WERI-Rb-1 (cell line): ENCODE measurements around the gene PRICKLE4.

Experiments
- DNase-seq: peaks from one replicate; pipeline ENCODE4 v3.0.0-alpha.2; 2020
- H3K27ac ChIP-seq: fragments of 250-450 bp; sonication (Bioruptor Pico); 2 replicates; pipeline ENCODE4 v1.5.1; 2020; ENCODE audit warnings: mild to moderate bottlenecking, moderate library complexity
- H3K27me3 ChIP-seq: fragments of 250-450 bp; sonication (Bioruptor Pico); 2 replicates; pipeline ENCODE4 v1.5.1; 2021; ENCODE audit warnings: mild to moderate bottlenecking, low read depth, moderate library complexity; ENCODE audit not compliant: insufficient read depth, severe bottlenecking
- H3K36me3 ChIP-seq: fragments of 250-450 bp; sonication (Bioruptor Pico); 2 replicates; pipeline ENCODE4 v1.5.1; 2020; ENCODE audit warnings: mild to moderate bottlenecking, moderate library complexity
- H3K4me3 ChIP-seq: 2 replicates; pipeline ENCODE4 v1.5.1; 2011; ENCODE audit warnings: low read depth, mild to moderate bottlenecking, control low read depth, low read length
- H3K9me3 ChIP-seq: fragments of 250-450 bp; sonication (Bioruptor Pico); 2 replicates; pipeline ENCODE4 v1.5.1; 2021; ENCODE audit warnings: mild to moderate bottlenecking, moderate library complexity; ENCODE audit not compliant: severe bottlenecking
- TF ChIP-seq, protein P1 (sequence below): IDR thresholded peaks from 2 replicates; pipeline ENCODE4 v1.5.1; 2011; ENCODE audit warnings: low read depth, mild to moderate bottlenecking, control low read depth, inconsistent platforms, low read length

Gene PRICKLE4

DNA sequence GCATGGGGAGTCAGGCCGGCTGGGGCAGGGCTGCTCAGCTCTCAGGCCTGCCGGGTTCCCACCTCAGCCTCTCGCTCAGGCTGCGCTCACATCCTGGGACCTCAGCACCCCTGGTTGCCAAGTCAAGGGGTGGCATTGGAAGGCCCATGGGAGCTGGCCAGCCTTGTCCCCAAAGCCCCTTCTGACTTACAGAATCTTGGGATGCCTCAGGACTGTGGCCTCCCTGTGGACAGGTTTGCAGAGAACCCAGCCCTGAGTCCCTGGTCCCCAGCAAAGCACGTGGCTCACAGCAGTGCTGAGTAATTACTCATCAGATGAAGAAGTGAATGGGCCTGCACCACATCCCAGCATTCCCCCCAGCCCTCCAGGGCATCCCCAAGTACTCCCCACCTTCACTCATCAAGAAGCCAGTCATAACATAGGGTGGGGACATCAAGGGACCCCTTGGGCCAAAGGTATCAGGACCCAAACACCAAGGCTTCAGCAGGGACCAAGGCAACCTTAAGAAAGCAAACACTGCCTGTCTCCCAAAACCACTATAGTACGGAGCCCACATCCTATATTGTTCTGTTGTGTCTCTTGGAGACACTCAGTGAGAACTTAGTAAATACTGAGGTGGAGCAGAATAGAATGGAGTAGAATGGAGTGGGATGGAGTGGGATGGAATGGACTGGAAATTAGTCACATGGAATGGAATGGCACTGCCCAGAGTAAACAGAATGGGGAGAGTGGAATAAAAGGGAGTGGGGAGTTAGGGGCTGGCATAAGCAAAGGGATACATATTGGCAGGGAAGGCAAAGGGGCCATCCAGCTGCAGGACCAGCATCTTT lies 37.0 kb upstream of the PRICKLE4 start:
- Histone ChIP-seq H3K9me3 (no peaks in the 10 kb centered on the region), H3K27ac (no peak overlapping the region), H3K4me3 (no peak overlapping the region), H3K36me3 (no peaks in the 10 kb centered on the region), H3K27me3 (no peaks in the 10 kb centered on the region)
- TF ChIP-seq, protein P1, sequence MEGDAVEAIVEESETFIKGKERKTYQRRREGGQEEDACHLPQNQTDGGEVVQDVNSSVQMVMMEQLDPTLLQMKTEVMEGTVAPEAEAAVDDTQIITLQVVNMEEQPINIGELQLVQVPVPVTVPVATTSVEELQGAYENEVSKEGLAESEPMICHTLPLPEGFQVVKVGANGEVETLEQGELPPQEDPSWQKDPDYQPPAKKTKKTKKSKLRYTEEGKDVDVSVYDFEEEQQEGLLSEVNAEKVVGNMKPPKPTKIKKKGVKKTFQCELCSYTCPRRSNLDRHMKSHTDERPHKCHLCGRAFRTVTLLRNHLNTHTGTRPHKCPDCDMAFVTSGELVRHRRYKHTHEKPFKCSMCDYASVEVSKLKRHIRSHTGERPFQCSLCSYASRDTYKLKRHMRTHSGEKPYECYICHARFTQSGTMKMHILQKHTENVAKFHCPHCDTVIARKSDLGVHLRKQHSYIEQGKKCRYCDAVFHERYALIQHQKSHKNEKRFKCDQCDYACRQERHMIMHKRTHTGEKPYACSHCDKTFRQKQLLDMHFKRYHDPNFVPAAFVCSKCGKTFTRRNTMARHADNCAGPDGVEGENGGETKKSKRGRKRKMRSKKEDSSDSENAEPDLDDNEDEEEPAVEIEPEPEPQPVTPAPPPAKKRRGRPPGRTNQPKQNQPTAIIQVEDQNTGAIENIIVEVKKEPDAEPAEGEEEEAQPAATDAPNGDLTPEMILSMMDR: no peak
- no peak for DNase-seq

DNA sequence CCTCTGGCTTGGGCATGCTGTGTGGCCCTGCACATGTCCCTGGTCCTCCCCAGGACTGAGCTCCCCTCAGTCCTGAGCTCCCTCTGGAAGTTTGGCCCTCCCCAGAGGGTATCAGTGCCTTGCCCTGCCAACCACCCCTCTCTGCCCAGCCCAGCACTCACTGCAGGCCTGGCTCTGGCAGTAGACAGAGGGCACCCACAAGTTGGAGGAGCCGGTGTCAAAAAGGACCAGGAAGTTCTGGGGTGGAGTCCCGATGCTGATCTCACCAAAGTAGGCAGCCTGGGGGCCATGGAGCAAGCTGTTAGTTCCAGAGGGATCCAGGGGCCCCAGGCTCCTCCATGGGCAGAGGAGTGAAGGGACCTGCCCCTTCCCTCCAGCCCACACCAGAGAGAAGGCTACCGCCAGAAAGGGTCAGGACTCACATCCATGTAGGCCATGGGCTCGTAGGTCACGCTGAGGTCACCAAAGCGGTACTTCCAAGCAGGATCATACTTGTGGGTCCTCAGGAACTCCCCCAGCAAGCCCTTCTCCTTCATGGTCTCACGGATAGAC lies 36.3 kb upstream of the PRICKLE4 start:
- TF ChIP-seq, protein P1: no peak
- no peaks in the 10 kb centered on the region for H3K9me3 ChIP-seq
- no peak overlapping the region for H3K4me3 ChIP-seq
- DNase-seq: no peak
- no peaks in the 10 kb centered on the region for H3K27me3 ChIP-seq
- no peaks in the 10 kb centered on the region for H3K36me3 ChIP-seq
- H3K27ac ChIP-seq: no peak overlapping the region

DNA sequence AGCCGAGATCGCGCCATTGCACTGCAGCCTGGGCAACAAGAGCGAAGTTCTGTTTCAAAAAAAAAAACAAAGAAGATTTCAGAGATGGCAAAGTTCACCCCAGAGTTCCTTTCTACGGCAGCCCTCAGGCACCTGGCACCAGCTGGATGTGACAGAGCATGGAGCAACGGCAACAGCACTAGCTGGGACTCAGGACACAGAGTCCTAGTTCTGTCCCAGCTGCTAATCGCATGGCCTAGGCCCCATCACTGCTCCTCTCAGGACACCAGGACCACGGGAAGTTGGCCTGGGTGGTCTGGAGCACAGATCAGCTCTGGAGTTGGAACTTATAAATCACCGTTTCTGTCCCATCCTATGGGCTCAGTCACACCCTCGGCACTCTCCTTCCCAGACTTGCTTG lies 34.5 kb upstream of the PRICKLE4 start:
- no peak for DNase-seq
- H3K36me3 ChIP-seq: no peaks in the 10 kb centered on the region
- TF ChIP-seq, protein P1: no peak
- H3K27ac ChIP-seq: no peak overlapping the region
- no peaks in the 10 kb centered on the region for H3K9me3 ChIP-seq
- H3K27me3 ChIP-seq: no peaks in the 10 kb centered on the region
- H3K4me3 ChIP-seq: no peak overlapping the region

DNA sequence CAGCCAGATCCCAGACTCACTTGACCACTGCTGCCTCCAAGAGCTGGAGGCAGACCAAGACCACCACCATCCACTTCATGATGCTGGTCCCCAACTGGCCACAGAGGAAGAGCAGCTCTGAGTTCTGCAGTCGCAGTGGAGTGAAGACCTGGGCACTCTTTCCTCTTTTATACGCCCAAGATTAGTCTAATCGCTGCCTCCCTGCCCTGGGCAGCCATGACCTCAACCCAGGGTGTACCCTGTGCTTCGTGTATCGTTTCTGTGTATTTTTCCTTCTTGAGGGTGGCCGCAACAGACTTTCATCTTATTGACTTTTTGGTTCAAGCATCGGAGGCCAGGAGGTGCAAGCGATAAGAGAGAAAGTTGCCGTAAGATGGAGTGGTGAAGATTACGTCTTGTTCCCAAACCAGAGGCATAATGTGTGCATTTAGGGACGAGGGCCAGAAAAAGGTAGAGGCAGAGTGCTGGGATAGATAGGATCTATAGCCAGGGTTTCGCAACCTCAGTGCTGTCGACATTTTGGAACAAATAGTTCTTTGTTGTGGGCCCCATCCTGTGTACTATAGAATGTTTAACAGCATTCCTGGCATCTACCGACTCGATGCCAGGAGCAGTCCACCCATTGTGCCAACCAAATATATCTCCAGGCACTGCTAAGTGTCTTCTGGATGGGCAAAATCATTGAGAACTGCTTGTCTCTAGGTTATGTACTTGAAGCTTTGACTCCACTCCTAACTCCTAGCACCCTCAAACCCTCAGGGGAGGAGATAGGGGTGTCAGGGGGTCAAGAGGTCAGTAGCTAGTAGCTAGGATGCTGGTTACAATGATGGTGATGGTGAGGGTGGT lies 33.1 kb upstream of the PRICKLE4 start, which contains the start of gene PGC:
Gene PGC, minus strand, starts transcription at position 142 of the 846 bp plus-strand sequence. Its CDS starts 63 bp downstream, at position 79.
- Histone ChIP-seq H3K4me3 (no peak within 1 kb of the TSS), H3K27ac (no peak within 1 kb of the TSS), H3K9me3 (no peaks in the 10 kb centered on the region), H3K27me3 (no peaks in the 10 kb centered on the region), H3K36me3 (no peaks in the 10 kb centered on the region)
- TF ChIP-seq, protein P1: no peak
- DNase-seq: no peak

DNA sequence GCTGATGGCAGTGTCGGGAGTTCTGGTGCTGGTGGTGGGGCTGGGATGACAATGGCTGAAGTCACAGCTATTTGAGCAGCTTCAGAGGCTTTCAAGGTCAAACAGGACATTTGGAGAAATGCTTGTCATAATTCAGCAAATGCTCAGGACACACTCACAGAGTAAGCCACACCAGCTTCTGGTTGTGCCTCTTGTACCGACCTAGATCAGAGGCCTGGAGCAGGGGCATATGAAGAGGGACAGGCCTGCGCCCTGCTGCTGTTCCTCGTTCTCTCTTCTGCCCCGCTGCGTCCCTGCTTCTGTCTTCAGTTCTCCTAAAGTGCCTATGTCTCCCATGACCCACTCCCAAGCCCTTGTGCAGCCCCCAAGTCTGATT lies 32.5 kb upstream of the PRICKLE4 start:
- H3K27me3 ChIP-seq: no peaks in the 10 kb centered on the region
- no peaks in the 10 kb centered on the region for H3K36me3 ChIP-seq
- no peak overlapping the region for H3K4me3 ChIP-seq
- no peak for DNase-seq
- TF ChIP-seq, protein P1: no peak
- no peaks in the 10 kb centered on the region for H3K9me3 ChIP-seq
- no peak overlapping the region for H3K27ac ChIP-seq
